ENCODE measurements around the gene PKN2.

The PKN2 gene

GRCh38 chr1:88658419-88658818 is 25.7 kb upstream of the PKN2 start:
- no peak for TF ChIP-seq CTCF (conservative IDR thresholded peaks at IDR 0.05; ENCODE audit: low read depth, low read length)
- no peak overlapping the region for H3K4me3 ChIP-seq (ENCODE audit: low read length)
- no peak for DNase-seq (ENCODE audit: low read depth)

GRCh38 chr1:88659552-88659951 is 24.5 kb upstream of the PKN2 start:
- no peak for TF ChIP-seq CTCF (conservative IDR thresholded peaks at IDR 0.05; ENCODE audit: low read depth, low read length)
- no peak for DNase-seq (ENCODE audit: low read depth)
- no peak overlapping the region for H3K4me3 ChIP-seq (ENCODE audit: low read length)

GRCh38 chr1:88661188-88661587 is 22.9 kb upstream of the PKN2 start:
- DNase-seq (ENCODE audit: low read depth): no peak
- no peak for TF ChIP-seq CTCF (conservative IDR thresholded peaks at IDR 0.05; ENCODE audit: low read depth, low read length)
- H3K4me3 ChIP-seq (ENCODE audit: low read length): no peak overlapping the region

GRCh38 chr1:88661951-88662699 is 21.9 kb upstream of the PKN2 start:
- no peak for TF ChIP-seq CTCF (conservative IDR thresholded peaks at IDR 0.05; ENCODE audit: low read depth, low read length)
- H3K4me3 ChIP-seq (ENCODE audit: low read length): no peak overlapping the region
- no peak for DNase-seq (ENCODE audit: low read depth)

- no peak for TF ChIP-seq CTCF (conservative IDR thresholded peaks at IDR 0.05; ENCODE audit: low read depth, low read length)
- no peak overlapping the region for H3K4me3 ChIP-seq (ENCODE audit: low read length)
- no peak for DNase-seq (ENCODE audit: low read depth)
Observed at GRCh38 chr1:88662723-88663122, 21.4 kb upstream of the PKN2 start.

GRCh38 chr1:88668405-88668804 is 15.7 kb upstream of the PKN2 start:
- no peak overlapping the region for H3K4me3 ChIP-seq (ENCODE audit: low read length)
- no peak for TF ChIP-seq CTCF (conservative IDR thresholded peaks at IDR 0.05; ENCODE audit: low read depth, low read length)
- DNase-seq (ENCODE audit: low read depth): no peak

GRCh38 chr1:88670462-88670861 is 13.6 kb upstream of the PKN2 start:
- TF ChIP-seq CTCF (conservative IDR thresholded peaks at IDR 0.05; ENCODE audit: low read depth, low read length): no peak
- DNase-seq (ENCODE audit: low read depth): no peak
- no peak overlapping the region for H3K4me3 ChIP-seq (ENCODE audit: low read length)

Measured in retinal pigment epithelial cell (primary cell).